HG03095 (cell line): Measurements from ENCODE around the gene CTAG1A.
"Not testable (repeated sequence)": the region's sequence is repeated elsewhere in the genome, so short reads cannot be mapped to it uniquely, and the experiment has no call there.

ENCODE experiments used
- ATAC-seq: cut with Tn5 transposase; IDR thresholded peaks from one replicate; pipeline ENCODE4 v1.9.1; 2021; ENCODE audit warnings: moderate library complexity; ENCODE audit not compliant: unreplicated experiment

The CTAG1A gene

GRCh38 chrX:154584585-154585183 is at the start of gene CTAG1A:
TSS of gene CTAG1A (plus strand) at chrX:154585133. CDS start at chrX:154585207, 74 bp downstream.
- ATAC-seq = not testable (repeated sequence)

DNA sequence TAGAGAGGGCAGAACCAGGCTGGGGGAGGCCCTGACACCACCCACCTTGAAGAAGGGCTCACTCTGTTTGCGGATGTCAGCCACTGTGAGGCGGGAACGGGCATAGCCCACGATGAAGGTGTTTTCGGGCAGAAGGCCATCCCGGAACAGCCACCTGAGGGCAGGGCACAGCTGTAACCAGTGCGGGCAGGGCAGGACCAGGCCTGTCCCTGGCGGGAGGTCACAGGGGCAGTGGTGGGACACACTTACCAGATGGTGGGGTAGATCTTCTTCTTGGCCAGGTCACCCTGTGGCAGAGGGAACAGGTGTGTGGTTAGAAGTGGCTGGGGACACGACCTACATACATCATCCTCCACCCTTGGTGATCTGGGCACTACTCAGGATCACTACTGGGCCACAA is 49.0 kb upstream of the CTAG1A start:
- no peak for ATAC-seq

GRCh38 chrX:154539077-154539476 is 45.9 kb upstream of the CTAG1A start:
- no peak for ATAC-seq

DNA sequence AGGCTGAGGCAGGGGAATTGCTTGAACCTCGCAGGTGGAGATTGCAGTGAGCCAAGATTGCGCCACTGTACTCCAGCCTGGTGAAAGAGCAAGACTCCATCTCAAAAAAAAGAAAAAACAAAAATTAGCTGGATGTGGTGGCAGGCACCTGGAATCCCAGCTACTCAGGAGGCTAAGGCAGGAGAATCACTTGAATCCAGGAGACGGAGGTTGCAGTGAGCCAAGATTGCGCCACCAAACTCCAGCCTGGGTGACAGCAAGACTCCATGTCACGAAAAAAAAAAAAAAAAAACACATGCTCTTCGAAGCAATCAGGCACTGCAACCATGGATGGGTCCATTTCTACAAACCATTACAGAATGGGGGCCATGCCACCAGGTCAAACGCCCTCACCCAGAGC is 44.6 kb upstream of the CTAG1A start:
- ATAC-seq = not testable (repeated sequence)

DNA sequence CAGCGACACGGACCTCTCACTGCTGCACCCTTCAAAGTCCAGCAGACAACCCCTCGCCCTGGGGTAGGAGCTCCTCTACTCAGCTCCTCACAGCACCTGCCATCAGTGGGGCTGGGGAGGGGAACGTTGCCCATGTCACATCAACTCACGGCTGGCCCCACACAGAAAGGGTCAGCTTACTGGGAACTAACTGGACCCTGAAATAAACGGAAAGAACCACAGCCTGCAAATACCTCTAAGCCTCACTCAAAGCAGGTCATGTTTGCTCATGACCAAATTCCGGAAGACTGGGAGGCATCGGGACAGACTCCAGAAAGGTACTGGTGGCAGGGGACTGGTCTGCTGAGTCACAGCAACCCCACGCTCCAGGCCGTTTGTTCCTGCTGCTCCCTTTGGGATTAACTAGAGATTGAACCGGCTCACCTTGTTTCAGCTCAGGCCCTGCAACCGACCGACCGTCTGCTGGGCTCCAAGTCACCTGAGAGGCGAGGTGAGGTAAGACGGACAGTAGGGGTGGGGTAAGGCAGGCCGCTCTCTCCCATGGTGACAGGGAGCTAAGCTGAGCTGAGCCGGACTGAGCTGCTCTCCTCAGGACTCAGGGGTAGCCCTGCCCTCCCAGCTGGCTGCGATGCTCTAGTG is 43.9 kb upstream of the CTAG1A start:
- ATAC-seq = no peak

DNA sequence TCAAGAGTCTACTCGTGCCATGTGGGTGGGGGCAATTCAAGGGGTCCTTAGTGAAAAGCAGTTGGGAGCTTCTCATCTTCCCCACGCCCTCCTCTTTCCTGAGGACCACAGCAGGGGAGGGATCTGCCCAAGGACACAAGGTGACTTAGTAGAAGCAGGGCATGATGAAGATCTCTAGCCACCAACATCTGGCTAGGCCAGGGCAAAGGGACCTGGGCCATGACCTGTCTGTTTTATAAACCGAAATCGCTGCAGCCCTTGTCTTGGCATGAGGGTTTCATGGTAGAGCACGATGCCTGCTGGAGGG is 43.4 kb upstream of the CTAG1A start:
- ATAC-seq = no peak

DNA sequence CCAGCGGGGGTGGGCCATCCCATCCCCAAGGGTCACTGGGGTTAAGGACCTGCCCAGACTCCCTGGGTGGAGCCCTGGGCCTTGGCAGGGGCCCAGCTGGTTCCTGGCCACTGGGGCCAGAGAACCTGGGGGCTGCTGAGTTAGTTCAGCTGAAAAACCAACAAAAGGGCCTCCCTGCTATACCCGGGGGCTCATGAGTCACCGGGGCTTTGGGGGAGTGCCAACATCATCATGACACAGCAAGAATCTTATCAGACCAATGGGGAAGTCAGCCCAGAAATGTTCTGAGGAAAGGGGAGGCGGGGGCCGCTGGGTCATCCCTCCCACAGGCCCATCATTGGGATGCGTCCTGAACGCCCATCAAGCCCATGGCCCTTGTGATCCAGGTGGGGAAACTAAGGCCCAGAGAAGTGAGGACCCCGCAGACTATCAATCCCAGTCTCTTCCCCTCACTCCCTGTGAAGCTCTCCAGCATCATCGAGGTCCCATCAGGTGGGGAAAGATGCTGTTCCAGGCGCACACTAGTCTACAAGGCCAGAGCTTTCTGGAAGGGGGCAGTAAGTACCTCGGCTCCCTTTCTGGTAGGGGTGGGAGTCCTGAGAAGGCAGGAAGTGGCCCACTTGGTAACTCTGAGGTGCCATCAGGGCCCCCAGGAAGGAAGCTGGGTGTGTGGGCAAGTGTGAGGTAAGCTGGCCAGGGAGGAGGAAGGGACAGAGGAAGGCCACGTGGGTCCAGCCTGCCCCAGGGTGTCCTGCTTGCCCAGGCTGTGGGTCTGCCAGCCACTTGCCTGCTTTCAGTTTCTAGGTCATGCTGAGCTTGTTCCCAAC is 42.8 kb upstream of the CTAG1A start:
- no peak for ATAC-seq

- ATAC-seq = no peak
Observed at GRCh38 chrX:154542723-154543424, 42.1 kb upstream of the CTAG1A start.

DNA sequence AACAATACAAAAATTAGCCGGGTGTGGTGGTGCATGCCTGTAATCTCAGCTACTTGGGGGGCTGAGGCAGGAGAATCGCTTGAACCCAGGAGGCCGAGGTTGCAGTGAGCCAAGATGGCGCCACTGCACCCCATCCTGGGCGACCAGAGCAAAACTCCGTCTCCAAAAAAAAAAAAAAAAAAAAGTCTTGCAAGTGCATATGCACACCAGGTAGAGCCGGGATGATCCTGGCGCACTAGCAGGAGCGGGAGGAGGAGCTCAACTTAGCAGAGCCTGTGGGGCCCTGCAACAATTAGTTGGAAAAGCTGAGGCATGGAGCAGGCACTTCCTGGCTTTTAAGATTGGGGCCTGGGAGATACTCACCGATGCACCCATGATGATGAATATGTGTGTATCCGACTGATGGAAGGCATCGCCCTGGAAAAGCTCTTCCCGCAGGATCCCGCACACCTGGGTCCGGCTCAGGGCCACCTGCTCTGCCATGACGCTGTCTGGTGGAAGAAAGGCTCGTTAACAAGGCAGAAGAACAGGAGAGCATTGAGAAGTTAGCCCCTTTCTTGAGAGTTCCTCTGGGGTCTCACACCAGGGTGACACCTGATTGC is 39.2 kb upstream of the CTAG1A start:
- ATAC-seq = no peak

DNA sequence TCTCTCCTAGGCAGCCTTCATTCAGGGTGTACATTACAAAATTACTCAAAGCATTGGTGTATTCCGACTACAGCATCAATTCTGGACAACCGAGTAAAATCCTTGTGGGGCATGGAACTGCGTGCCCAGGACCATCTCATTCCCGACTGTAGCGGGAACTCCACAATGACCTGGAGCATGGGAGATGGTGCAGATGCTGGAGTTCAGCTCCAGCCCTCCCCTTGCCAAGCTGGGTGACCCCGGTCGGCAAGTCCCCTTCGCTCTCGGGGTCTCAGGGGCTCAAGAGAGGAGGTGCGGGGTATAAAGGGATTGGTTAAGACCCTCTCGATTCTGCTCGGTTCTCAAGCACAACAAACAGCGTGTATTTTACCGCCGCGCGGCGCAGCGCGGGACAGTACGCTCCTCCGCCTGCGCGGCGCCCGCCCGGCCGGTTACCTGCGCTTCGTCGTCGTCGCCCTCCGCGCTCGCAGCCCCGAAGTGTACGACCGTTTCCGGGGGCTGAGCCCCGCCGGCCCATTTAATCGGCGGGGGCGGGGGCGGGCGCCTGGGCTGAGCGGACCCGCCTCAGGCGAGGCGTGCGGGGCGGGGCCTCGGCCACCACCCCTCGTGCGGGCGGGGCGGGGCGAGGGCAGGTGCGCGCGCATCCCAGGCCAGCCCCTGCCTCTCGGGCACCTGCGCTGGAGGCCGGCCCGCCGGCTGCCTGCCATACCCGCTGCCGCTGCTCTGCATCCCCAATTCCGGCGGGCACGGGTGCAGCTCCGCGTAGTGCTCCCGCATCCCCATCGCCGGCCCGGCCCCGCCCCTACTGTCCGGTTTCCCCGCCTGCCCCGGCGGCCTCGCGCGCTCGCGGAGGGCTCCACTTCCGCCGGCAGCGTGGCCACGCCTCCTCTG is 38.3 kb upstream of the CTAG1A start, which contains the start of gene G6PD:
TSS of gene G6PD (minus strand) at position 493 of the 891 bp plus-strand sequence. CDS start 691 bp downstream, outside the sequence.
- ATAC-seq = peak; percentile 44

GRCh38 chrX:154547245-154548027 is 37.5 kb upstream of the CTAG1A start, which contains the start of gene IKBKG:
TSS of gene IKBKG (plus strand) at chrX:154547620. CDS start at chrX:154552003, 4,383 bp downstream.
- ATAC-seq = peak; percentile 78

GRCh38 chrX:154548028-154548316 is 37.0 kb upstream of the CTAG1A start:
- no peak for ATAC-seq

- ATAC-seq = no peak
Observed at GRCh38 chrX:154549766-154550165, 35.2 kb upstream of the CTAG1A start.

- not testable (repeated sequence) for ATAC-seq
Observed at GRCh38 chrX:154552112-154552806, 32.7 kb upstream of the CTAG1A start.

DNA sequence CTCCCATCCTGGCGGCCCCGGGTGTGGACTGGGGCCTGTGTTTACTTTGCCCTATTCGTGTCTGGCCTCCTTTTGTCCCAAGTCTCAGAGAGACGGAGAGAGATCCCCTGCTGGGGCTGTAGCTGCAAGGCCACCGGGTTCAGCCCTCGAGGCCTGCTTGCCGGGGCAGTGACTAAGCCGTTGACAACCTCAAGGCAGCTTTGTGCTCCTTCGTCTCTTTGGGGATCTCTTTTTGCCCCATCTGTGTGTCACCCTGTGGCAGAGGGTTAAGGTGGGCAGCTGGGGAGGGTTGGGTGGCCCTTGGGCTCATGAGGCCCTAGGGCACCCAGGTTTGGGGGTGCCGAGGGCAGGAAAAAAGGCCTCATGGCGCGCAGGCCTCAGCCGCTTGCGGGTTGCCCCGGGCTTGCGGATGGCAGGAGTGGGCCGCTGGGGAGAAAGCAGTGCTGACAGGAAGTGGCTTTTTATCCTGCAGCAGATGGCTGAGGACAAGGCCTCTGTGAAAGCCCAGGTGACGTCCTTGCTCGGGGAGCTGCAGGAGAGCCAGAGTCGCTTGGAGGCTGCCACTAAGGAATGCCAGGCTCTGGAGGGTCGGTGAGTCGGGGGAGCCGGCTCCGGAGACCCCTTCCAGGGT is 26.8 kb upstream of the CTAG1A start:
- ATAC-seq = not testable (repeated sequence)

DNA sequence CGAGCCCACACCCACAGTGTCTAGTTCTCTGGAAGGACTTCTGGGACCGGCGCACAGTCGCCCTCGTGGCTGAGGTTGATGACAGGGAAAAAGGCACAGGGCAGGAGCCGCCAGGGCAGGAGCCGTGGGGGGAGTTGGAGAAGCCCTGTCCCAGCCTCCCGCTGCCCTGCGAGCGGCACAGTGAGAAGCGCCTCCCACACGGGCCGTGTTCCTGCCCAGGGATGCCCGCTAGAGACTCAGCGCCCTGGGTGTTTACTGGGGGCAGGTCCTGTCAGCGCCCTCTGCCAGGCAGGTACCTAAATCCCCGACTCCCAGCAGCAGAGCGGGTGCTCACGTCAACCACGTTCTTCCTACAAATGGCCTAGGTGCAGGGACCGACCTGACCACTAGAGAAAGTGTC is 26.0 kb upstream of the CTAG1A start:
- ATAC-seq = not testable (repeated sequence)

DNA sequence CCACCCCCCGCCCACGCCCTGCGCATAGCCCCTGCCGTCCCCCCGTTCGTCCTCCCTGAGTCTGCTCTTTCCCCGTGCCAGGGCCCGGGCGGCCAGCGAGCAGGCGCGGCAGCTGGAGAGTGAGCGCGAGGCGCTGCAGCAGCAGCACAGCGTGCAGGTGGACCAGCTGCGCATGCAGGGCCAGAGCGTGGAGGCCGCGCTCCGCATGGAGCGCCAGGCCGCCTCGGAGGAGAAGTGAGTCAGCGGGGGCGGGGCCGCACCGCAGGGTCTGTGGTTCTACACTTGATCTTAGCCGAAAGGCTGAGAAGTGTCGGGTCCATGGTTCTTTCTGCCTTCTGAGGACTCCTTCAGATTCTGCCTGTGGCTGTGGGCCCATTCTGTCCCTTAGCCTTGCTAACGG is 24.6 kb upstream of the CTAG1A start:
- not testable (repeated sequence) for ATAC-seq

DNA sequence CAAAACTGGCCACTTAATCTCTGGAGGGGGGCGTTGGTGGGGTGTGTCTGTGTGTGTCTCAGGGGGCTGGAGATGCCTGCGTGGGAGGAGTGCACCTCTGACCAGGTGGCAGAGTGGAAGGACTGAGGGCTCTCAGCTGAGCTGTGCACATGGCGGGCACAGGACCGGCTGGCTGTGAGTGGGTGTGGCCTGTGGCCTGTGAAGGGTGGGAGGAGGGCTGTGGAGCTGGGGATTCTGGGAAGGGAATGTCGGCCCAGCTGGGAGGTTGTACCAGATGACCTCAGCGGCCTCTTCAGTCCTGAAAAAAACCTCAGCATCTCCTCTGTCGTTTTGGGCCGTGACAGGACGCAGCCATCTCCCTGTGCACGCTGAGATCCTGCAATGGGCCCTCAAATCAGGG is 22.6 kb upstream of the CTAG1A start:
- ATAC-seq = not testable (repeated sequence)
